Chondrocyte (in vitro differentiated cells): Measurements from ENCODE around the gene ZSWIM5. TPM values are rescaled to one million over a fixed set of nuclear protein-coding genes. Genes with fewer than 3 reads are reported as not detected.
A peak's percentile ranks its signal among the peaks of the same experiment; 100 is the strongest.

Source experiments
- DNase-seq: peaks from one replicate; pipeline ENCODE4 v3.0.0; 2021; ENCODE audit warnings: mixed read lengths, low spot score
- H3K27ac Mint-ChIP-seq: one replicate; pipeline ENCODE4 v1.8.0; 2021; ENCODE audit warnings: mild to moderate bottlenecking, moderate library complexity, mixed read lengths; ENCODE audit not compliant: unreplicated experiment
- H3K27me3 Mint-ChIP-seq: 2 replicates; pipeline ENCODE4 v1.8.0; 2021; ENCODE audit warnings: low read depth, mixed read lengths
- H3K36me3 Mint-ChIP-seq: 2 replicates; pipeline ENCODE4 v1.8.0; 2021; ENCODE audit warnings: low read depth, mixed read lengths
- H3K4me1 Mint-ChIP-seq: 2 replicates; pipeline ENCODE4 v1.8.0; 2021; ENCODE audit warnings: low read depth, mild to moderate bottlenecking, mixed read lengths
- H3K4me3 Mint-ChIP-seq: one replicate; pipeline ENCODE4 v1.8.0; 2021; ENCODE audit warnings: mild to moderate bottlenecking, moderate library complexity, mixed read lengths; ENCODE audit not compliant: unreplicated experiment
- H3K9me3 Mint-ChIP-seq: 2 replicates; pipeline ENCODE4 v1.8.0; 2021; ENCODE audit warnings: low read depth, mixed read lengths
- total RNA-seq: library from RNA; stranded (reverse); gene quantifications from 3 replicates; pipeline ENCODE4 v1.2.1, GENCODE V29; 2021
- TF ChIP-seq, protein P1 (sequence below): fragments of 200-600 bp; sonication (generic); IDR thresholded peaks from 2 replicates; pipeline ENCODE4 v1.5.0; 2021; ENCODE audit warnings: antibody characterized with exemption, mild to moderate bottlenecking, moderate library complexity

ZSWIM5 gene
- total RNA-seq, 1 donor from 2014 or later: 1.0 TPM

DNA sequence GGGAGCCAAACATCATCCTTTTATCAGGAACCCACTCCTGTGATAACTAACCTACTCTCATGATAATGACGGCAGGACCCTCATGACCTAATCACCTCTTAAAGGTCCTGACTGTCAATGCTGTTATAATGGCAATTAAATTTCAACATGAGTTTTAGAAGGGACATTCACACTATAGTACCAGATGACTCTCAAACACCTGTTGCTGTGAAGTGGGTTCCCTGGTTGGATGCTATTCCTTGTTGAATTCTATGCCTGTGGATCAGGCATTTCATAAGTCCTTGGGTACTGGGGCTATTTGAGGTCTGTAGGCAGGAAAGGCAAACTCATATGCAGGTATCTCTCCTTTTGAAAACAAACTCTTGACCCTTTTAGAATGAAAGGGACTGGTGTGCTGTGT, 7.5 kb upstream of the ZSWIM5 start:
- H3K27me3 Mint-ChIP-seq: peaks cover 6% of the 10 kb centered on the region

DNA sequence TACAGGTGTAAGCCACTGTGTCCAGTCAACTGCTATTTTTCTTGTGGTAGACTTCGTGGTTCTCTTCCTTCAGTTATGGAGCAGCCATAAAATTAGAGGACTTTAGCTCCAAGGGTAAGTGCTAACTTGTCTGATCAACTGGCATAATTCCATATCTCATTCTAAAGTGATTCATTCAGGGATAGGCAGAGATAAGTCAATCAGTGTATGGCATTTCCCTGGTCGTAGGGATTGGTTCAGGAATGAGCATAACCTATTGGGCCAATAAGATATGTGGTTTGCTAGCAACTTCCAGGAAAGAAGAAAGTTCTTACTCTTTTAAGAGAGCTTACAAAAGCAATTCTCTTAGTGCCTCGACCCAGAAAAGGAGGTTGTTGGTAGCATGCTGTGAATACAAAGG, 4.7 kb upstream of the ZSWIM5 start:
- Mint-ChIP-seq H3K4me1 (peaks cover 8% of the 10 kb centered on the region), H3K4me3 (no peak overlapping the region), H3K36me3 (no peaks in the 10 kb centered on the region), H3K27me3 (peaks cover 12% of the 10 kb centered on the region), H3K9me3 (no peaks in the 10 kb centered on the region), H3K27ac (no peak overlapping the region)
- DNase-seq: no peak
- TF ChIP-seq, protein P1, sequence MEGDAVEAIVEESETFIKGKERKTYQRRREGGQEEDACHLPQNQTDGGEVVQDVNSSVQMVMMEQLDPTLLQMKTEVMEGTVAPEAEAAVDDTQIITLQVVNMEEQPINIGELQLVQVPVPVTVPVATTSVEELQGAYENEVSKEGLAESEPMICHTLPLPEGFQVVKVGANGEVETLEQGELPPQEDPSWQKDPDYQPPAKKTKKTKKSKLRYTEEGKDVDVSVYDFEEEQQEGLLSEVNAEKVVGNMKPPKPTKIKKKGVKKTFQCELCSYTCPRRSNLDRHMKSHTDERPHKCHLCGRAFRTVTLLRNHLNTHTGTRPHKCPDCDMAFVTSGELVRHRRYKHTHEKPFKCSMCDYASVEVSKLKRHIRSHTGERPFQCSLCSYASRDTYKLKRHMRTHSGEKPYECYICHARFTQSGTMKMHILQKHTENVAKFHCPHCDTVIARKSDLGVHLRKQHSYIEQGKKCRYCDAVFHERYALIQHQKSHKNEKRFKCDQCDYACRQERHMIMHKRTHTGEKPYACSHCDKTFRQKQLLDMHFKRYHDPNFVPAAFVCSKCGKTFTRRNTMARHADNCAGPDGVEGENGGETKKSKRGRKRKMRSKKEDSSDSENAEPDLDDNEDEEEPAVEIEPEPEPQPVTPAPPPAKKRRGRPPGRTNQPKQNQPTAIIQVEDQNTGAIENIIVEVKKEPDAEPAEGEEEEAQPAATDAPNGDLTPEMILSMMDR: no peak

More for the DNA sequence above, 7.5 kb upstream of the ZSWIM5 start:
- no peaks in the 10 kb centered on the region for H3K4me1 Mint-ChIP-seq
- no peak overlapping the region for H3K4me3 Mint-ChIP-seq
- H3K36me3 Mint-ChIP-seq: no peaks in the 10 kb centered on the region
- H3K9me3 Mint-ChIP-seq: no peaks in the 10 kb centered on the region
- H3K27ac Mint-ChIP-seq: no peak overlapping the region
- no peak for DNase-seq
- TF ChIP-seq, protein P1: no peak

DNA sequence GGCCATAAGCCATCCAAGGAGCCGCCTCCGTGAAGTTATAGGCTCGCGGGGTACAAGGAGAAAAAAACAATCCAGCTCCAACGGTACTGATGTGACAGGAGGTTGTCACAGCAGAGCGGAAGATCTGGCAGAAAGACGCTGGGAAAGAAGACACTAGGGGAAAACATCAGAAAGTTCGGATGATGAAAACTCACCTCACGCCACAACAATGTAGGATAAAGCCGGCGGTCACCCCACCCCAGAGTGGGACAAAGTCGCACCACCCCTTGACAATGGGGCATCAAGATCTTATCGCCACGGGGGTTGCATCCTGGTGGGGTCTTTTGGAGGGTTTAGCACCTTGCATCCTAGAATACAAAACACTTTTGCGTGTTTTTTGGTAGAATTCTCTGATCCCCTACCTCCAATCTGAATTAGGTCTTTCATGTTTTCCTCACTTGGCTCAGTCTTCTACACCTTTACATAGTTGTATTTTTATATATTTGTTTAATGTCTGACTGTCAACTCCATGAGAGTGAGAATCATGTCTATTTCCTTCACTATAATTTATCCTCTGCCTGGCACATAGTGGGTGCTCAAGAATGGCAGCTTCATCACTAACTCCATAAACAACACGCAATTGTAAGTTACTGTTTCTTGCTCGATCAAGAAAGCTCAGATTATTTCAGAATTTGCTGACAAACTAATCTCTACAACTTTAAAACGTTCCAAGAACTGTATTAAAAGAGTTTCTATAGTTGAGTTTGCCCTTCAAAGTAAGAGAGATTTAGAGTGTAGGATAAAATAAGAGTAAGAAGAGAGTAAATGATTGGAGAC, 611 bp upstream of the ZSWIM5 start:
- Mint-ChIP-seq H3K27me3 (peaks cover 28% of the 10 kb centered on the region), H3K36me3 (no peaks in the 10 kb centered on the region), H3K27ac (peak overlapping the region; percentile 53), H3K9me3 (no peaks in the 10 kb centered on the region), H3K4me1 (peaks cover 13% of the 10 kb centered on the region), H3K4me3 (peak overlapping the region; percentile 71)
- TF ChIP-seq, protein P1: no peak
- no peak for DNase-seq

DNA sequence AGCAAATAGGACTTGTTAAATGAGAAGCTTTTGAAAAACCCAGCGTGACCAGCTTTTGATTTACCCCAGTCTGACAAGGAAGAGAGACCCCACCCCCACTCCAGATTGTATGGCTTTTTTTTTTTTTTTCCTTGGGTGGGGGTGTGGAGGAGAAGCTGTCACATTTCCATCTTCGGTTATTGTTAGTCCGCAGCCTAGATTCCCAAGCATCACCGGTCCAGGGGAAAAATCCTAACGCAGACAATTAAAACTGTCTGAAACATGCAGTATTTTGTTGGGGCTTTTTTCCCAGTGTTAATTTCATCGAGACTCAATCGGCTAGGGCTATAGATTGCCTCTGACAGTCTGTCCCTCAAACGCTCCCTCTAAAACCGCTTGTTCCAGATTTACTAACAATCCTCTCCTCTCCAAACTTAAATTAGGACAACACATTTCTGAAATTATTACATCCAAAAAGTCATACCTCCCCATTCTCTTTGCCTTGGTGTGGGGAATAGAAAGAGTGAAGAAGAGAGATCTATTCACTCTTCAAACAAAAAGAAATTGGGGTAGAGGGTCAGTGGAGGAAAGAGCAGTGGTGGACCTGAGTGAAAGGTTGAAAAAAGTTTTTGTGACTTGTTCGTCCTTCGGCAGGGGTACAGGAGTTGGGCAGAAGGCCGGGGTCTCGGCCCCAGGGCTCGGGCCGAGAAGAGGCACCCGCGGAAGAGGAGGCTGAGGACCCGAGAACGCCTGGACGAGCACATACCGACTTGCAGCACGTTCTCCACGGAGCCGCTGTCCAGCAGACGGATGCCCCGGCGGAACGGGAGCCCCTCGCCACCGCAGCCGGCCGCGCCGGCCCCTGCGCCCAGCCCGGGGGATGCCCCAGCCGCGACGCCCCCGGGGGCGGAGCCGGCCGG, 1.1 kb downstream of the ZSWIM5 start:
- DNase-seq: no peak
- Mint-ChIP-seq H3K27ac (no peak overlapping the region), H3K9me3 (no peaks in the 10 kb centered on the region), H3K4me3 (peak overlapping the region; percentile 78), H3K36me3 (no peaks in the 10 kb centered on the region), H3K4me1 (peaks cover 13% of the 10 kb centered on the region), H3K27me3 (peaks cover 36% of the 10 kb centered on the region)
- TF ChIP-seq, protein P1: no peak

DNA sequence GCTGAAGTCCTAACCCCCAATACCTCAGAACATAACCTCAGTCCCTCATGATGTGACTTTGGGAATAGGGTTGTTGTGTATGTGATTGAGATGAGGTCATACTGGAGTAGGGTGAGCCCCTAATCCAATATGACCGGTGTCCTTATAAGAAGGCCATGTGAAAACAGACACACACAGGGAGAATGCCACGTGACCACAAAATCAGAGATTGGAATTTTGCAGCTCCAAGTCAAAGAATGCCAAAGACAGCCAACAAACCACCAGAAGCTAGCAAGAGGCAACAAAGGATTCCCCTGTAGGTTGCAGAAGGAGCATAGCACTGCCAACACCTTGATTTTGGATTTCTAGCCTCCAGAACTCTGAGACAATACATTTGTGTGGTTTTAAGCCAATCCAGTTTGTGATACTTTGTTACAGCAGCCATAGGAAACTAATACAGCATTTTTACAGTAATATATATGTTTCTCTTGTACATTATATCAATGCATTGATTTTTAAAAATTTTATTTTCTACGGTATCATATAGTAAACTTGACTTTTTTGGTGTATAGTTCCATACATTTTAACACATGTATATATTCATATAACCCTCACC, 5.4 kb downstream of the ZSWIM5 start:
- Mint-ChIP-seq H3K27me3 (peaks cover 35% of the 10 kb centered on the region), H3K4me3 (no peak overlapping the region), H3K36me3 (no peaks in the 10 kb centered on the region), H3K4me1 (peaks cover 5% of the 10 kb centered on the region), H3K9me3 (no peaks in the 10 kb centered on the region), H3K27ac (no peak overlapping the region)
- TF ChIP-seq, protein P1: no peak
- DNase-seq: no peak
